ENCODE results near the gene NDUFAB1.
"Not testable (repeated sequence)": the region's sequence is repeated elsewhere in the genome, so short reads cannot be mapped to it uniquely, and the experiment has no call there.

The NDUFAB1 gene

GRCh38 chr16:23587726-23588125, 8.4 kb downstream of the NDUFAB1 start:
- no peak for TF ChIP-seq CTCF (IDR thresholded peaks at IDR 0.05; ENCODE audit: extremely low read depth, insufficient read depth, missing control alignments)
- in situ Hi-C loops (cut with MboI; ENCODE audit: low pct_unique_long_range_greater_than_20kb, low sequenced_read_pairs, unreplicated experiment) = no loop called here
- no peak for DNase-seq (ENCODE audit: low spot score)

- in situ Hi-C loops (cut with MboI; ENCODE audit: low pct_unique_long_range_greater_than_20kb, low sequenced_read_pairs, unreplicated experiment) = no loop called here
- DNase-seq (ENCODE audit: low spot score) = no peak
- no peak for TF ChIP-seq CTCF (IDR thresholded peaks at IDR 0.05; ENCODE audit: extremely low read depth, insufficient read depth, missing control alignments)
Observed at GRCh38 chr16:23584186-23585076, 11.7 kb downstream of the NDUFAB1 start.

- DNase-seq (ENCODE audit: low spot score); in situ Hi-C loops (cut with MboI; ENCODE audit: low pct_unique_long_range_greater_than_20kb, low sequenced_read_pairs, unreplicated experiment): not testable (repeated sequence)
Observed at GRCh38 chr16:23583271-23583670, 12.8 kb downstream of the NDUFAB1 start.

GRCh38 chr16:23581764-23582163, 14.4 kb downstream of the NDUFAB1 start:
- no peak for DNase-seq (ENCODE audit: low spot score)
- in situ Hi-C loops (cut with MboI; ENCODE audit: low pct_unique_long_range_greater_than_20kb, low sequenced_read_pairs, unreplicated experiment) = no loop called here
- TF ChIP-seq CTCF (IDR thresholded peaks at IDR 0.05; ENCODE audit: extremely low read depth, insufficient read depth, missing control alignments) = no peak

GRCh38 chr16:23580391-23580790, 15.7 kb downstream of the NDUFAB1 start:
- in situ Hi-C loops (cut with MboI; ENCODE audit: low pct_unique_long_range_greater_than_20kb, low sequenced_read_pairs, unreplicated experiment) = no loop called here
- no peak for TF ChIP-seq CTCF (IDR thresholded peaks at IDR 0.05; ENCODE audit: extremely low read depth, insufficient read depth, missing control alignments)
- DNase-seq (ENCODE audit: low spot score) = no peak

GRCh38 chr16:23579371-23579770, 16.7 kb downstream of the NDUFAB1 start:
- in situ Hi-C loops (cut with MboI; ENCODE audit: low pct_unique_long_range_greater_than_20kb, low sequenced_read_pairs, unreplicated experiment) = no loop called here
- TF ChIP-seq CTCF (IDR thresholded peaks at IDR 0.05; ENCODE audit: extremely low read depth, insufficient read depth, missing control alignments) = no peak
- DNase-seq (ENCODE audit: low spot score) = no peak

GRCh38 chr16:23578101-23578830, 17.9 kb downstream of the NDUFAB1 start:
- in situ Hi-C loops (cut with MboI; ENCODE audit: low pct_unique_long_range_greater_than_20kb, low sequenced_read_pairs, unreplicated experiment) = no loop called here
- no peak for TF ChIP-seq CTCF (IDR thresholded peaks at IDR 0.05; ENCODE audit: extremely low read depth, insufficient read depth, missing control alignments)
- no peak for DNase-seq (ENCODE audit: low spot score)

All from GM13977 (cell line).